GM13977 (cell line): ENCODE results near the gene LRRIQ3.

Experiments used
- DNase-seq: peaks from one replicate; pipeline ENCODE4 v3.0.0; 2012; ENCODE audit warnings: low spot score
- in situ Hi-C: fragments of 300-500 bp; cut with MboI; formaldehyde crosslinking; loops from one replicate; pipeline ENCODE4 v1.12.0; 2022; ENCODE audit warnings: low sequenced_read_pairs, low pct_unique_long_range_greater_than_20kb, mixed read lengths, inconsistent platforms; ENCODE audit not compliant: unreplicated experiment
- TF ChIP-seq, protein P1 (sequence below): IDR thresholded peaks from 2 replicates; pipeline ENCODE4 v1.5.1; 2012; ENCODE audit warnings: mild to moderate bottlenecking, control low read depth; ENCODE audit not compliant: insufficient read depth; ENCODE audit errors: extremely low read depth, missing control alignments

The LRRIQ3 gene

DNA sequence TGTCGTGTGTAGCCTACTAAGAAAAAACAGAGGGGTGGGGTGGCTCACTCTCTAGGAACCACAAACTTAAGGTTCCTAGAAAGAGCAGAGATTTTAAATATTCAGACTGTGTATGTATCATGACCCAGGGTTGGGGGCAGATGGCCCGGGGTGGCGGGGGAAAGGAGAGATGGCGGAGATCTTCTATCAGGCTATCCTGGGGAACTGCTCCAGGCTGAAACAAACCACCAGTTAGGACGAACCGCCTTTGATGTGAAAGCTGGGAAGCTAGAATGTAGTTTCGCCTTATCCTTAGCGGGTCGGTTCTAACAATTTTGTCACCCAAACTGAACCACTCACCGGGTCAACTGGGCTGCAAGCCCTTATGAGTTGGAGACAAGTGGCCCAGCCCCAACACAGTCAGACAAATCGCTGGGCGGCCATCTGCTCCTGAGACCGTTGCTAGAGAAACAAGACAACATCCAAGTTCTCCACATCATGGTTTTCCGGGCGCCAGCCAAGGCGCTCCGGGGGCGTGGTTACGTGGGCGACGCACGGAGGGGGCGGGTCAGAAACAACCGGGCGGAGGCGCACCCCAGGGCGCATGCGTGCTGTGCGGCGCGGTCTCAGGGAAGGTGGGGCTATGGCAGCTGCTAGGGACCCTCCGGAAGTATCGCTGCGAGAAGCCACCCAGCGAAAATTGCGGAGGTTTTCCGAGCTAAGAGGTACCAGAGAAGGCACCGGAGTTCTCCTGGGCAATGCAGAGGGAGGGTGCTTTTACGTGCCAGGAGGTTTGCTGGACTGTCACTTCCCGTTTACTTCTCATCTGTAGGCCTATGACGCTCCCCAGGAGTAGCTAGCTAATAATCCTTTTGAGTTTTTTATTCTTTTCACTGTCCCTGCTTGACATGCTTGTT lies at the start of gene LRRIQ3, which contains the start of gene FPGT:
LRRIQ3 (minus strand) TSS at position 520 of the 896 bp plus-strand sequence. CDS start 14,492 bp downstream, outside the sequence.
FPGT (plus strand) TSS at position 586 of the 896 bp plus-strand sequence; CDS start at position 623, 37 bp downstream.
- in situ Hi-C loops = no loop called here
- peak; percentile 90 for DNase-seq
- TF ChIP-seq, protein P1, sequence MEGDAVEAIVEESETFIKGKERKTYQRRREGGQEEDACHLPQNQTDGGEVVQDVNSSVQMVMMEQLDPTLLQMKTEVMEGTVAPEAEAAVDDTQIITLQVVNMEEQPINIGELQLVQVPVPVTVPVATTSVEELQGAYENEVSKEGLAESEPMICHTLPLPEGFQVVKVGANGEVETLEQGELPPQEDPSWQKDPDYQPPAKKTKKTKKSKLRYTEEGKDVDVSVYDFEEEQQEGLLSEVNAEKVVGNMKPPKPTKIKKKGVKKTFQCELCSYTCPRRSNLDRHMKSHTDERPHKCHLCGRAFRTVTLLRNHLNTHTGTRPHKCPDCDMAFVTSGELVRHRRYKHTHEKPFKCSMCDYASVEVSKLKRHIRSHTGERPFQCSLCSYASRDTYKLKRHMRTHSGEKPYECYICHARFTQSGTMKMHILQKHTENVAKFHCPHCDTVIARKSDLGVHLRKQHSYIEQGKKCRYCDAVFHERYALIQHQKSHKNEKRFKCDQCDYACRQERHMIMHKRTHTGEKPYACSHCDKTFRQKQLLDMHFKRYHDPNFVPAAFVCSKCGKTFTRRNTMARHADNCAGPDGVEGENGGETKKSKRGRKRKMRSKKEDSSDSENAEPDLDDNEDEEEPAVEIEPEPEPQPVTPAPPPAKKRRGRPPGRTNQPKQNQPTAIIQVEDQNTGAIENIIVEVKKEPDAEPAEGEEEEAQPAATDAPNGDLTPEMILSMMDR = no peak

- no peak for DNase-seq
- in situ Hi-C loops = no loop called here
- TF ChIP-seq, protein P1 = no peak
Measured at GRCh38 chr1:74246315-74246714, 48.3 kb upstream of the LRRIQ3 start.

- TF ChIP-seq, protein P1 = no peak
- no peak for DNase-seq
- in situ Hi-C loops = no loop called here
Measured at GRCh38 chr1:74245168-74245772, 47.3 kb upstream of the LRRIQ3 start.

GRCh38 chr1:74237787-74238186 lies 39.8 kb upstream of the LRRIQ3 start:
- TF ChIP-seq, protein P1 = no peak
- DNase-seq = no peak
- in situ Hi-C loops = no loop called here

DNA sequence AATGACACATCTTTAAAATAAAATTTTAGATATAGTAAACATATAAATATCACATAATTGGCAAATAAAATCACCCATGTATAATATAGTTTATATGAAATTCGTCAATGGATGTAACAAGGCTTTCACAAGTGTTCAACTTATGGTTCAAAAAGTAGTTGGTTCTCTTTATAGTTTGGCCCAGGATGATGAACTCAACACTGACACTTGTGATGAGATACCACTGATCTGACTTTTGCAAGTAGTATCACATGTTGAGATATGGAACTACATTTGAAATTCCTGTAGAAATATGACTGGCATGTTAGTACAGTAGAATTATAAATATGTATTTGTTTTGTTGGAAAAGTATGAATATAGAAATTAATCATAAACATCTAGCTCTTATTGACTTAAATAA lies 39.1 kb upstream of the LRRIQ3 start:
- no peak for DNase-seq
- in situ Hi-C loops = no loop called here
- TF ChIP-seq, protein P1 = no peak

DNA sequence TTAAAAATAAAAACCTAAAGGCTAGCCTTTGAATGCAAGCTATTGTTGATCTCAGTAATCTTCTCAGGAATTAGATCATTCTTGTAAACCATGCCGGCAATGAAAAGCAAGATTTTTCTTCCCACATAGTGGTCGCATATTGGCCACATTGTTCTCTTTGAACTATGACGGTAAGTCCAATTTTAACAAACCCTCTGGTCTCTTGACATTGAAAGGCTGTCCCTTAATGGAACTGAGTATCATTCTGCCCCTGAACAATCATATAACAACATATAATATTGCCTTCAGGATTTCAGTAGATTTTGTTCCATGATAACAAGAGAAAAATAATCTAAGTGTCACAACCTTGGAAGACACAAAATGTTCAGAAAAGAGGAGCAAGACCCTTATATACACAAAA lies 38.5 kb upstream of the LRRIQ3 start:
- TF ChIP-seq, protein P1 = no peak
- no peak for DNase-seq
- in situ Hi-C loops = no loop called here
